Hepatocyte (in vitro differentiated cells): ENCODE measurements around the gene ZBTB5. TPM values are rescaled to one million over a fixed set of nuclear protein-coding genes. Genes with fewer than 3 reads are reported as not detected.

Source experiments
- DNase-seq: peaks from one replicate; pipeline ENCODE4 v3.0.0-alpha.2; 2016; ENCODE audit warnings: low spot score
- H2AFZ ChIP-seq: fragments of 200-600 bp; sonication (generic); 2 replicates; pipeline ENCODE4 v1.6.0; 2016; ENCODE audit warnings: antibody characterized with exemption, mild to moderate bottlenecking
- H3K27ac ChIP-seq: fragments of 200-600 bp; sonication (generic); 2 replicates; pipeline ENCODE4 v1.5.1; 2016; ENCODE audit warnings: mild to moderate bottlenecking
- H3K27me3 ChIP-seq: fragments of 200-600 bp; sonication (generic); 2 replicates; pipeline ENCODE4 v1.6.1; 2016
- H3K36me3 ChIP-seq: fragments of 200-600 bp; sonication (generic); replicated peaks from 2 replicates; pipeline ENCODE4 v1.5.1; 2016; ENCODE audit warnings: low read depth; ENCODE audit not compliant: insufficient read depth
- H3K4me1 ChIP-seq: fragments of 200-600 bp; sonication (generic); 2 replicates; pipeline ENCODE4 v1.5.1; 2016; ENCODE audit warnings: mild to moderate bottlenecking, moderate library complexity; ENCODE audit not compliant: insufficient read depth
- H3K4me2 ChIP-seq: fragments of 200-600 bp; sonication (generic); 2 replicates; pipeline ENCODE4 v1.6.0; 2016
- H3K4me3 ChIP-seq: fragments of 200-600 bp; sonication (generic); 2 replicates; pipeline ENCODE4 v1.5.1; 2016; ENCODE audit warnings: mild to moderate bottlenecking
- H3K79me2 ChIP-seq: fragments of 200-600 bp; sonication (generic); 2 replicates; pipeline ENCODE4 v1.6.0; 2017; ENCODE audit warnings: mild to moderate bottlenecking
- H3K9me2 ChIP-seq: fragments of 200-600 bp; sonication (generic); replicated peaks from 2 replicates; pipeline ENCODE4 v1.6.0; 2017; ENCODE audit warnings: mild to moderate bottlenecking; ENCODE audit not compliant: insufficient read depth
- H3K9me3 ChIP-seq: fragments of 200-600 bp; sonication (generic); 2 replicates; pipeline ENCODE4 v1.5.1; 2016; ENCODE audit warnings: low read depth, mild to moderate bottlenecking
- H4K20me1 ChIP-seq: fragments of 200-600 bp; sonication (generic); 2 replicates; pipeline ENCODE4 v1.6.0; 2016; ENCODE audit warnings: mild to moderate bottlenecking; ENCODE audit not compliant: insufficient read depth, poor library complexity, severe bottlenecking
- EZH2 ChIP-seq: fragments of 200-600 bp; sonication (generic); IDR thresholded peaks from 2 replicates; pipeline ENCODE4 v1.6.1; 2016; ENCODE audit warnings: antibody characterized with exemption, mild to moderate bottlenecking, borderline replicate concordance
- EZH2phosphoT487 ChIP-seq: fragments of 200-600 bp; sonication (generic); IDR thresholded peaks from one replicate; pipeline ENCODE4 v1.6.1; 2018; ENCODE audit warnings: antibody characterized with exemption, mild to moderate bottlenecking, low read depth, moderate library complexity; ENCODE audit not compliant: unreplicated experiment, severe bottlenecking
- WGBS: methylation state at CpG from one replicate; pipeline ENCODE4 v1.1.6; 2016; ENCODE audit warnings: low lambda C conversion rate; ENCODE audit errors: missing lambda C conversion rate; 5-methylcytosine and 5-hydroxymethylcytosine counted together
- polyA plus RNA-seq: library from polyadenylated mRNA; unstranded; fragments of >200 nt; fragmentation: Nextera tagmentation; extraction: Ambion mirVana; gene quantifications from 2 replicates; pipeline ENCODE4 v1.2.1, GENCODE V29; 2016
- total RNA-seq: library from RNA; depleted of rRNA; stranded (reverse); fragments of >200 nt; gene quantifications from 2 replicates; pipeline ENCODE4 v1.2.3, GENCODE V29; 2014
- TF ChIP-seq, protein P1 (sequence below): fragments of 200-600 bp; sonication (generic); IDR thresholded peaks from 2 replicates; pipeline ENCODE4 v1.5.1; 2016; ENCODE audit warnings: antibody characterized with exemption, mild to moderate bottlenecking; ENCODE audit not compliant: poor library complexity

The ZBTB5 gene
- total and polyA plus RNA-seq, 2 experiments from 2014 or later: 3.8 to 21.8 TPM

- H3K9me2 ChIP-seq: no peaks in the 10 kb centered on the region
- peaks cover 3% of the 10 kb centered on the region for H3K4me1 ChIP-seq
- H3K36me3 ChIP-seq: no peaks in the 10 kb centered on the region
- no peak overlapping the region for H3K4me2 ChIP-seq
- H3K27me3 ChIP-seq: no peaks in the 10 kb centered on the region
- TF ChIP-seq EZH2: no peak
- TF ChIP-seq, protein P1, sequence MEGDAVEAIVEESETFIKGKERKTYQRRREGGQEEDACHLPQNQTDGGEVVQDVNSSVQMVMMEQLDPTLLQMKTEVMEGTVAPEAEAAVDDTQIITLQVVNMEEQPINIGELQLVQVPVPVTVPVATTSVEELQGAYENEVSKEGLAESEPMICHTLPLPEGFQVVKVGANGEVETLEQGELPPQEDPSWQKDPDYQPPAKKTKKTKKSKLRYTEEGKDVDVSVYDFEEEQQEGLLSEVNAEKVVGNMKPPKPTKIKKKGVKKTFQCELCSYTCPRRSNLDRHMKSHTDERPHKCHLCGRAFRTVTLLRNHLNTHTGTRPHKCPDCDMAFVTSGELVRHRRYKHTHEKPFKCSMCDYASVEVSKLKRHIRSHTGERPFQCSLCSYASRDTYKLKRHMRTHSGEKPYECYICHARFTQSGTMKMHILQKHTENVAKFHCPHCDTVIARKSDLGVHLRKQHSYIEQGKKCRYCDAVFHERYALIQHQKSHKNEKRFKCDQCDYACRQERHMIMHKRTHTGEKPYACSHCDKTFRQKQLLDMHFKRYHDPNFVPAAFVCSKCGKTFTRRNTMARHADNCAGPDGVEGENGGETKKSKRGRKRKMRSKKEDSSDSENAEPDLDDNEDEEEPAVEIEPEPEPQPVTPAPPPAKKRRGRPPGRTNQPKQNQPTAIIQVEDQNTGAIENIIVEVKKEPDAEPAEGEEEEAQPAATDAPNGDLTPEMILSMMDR: no peak
- TF ChIP-seq EZH2phosphoT487: no peak
- peaks cover 10% of the 10 kb centered on the region for H4K20me1 ChIP-seq
- H3K79me2 ChIP-seq: peaks cover 9% of the 10 kb centered on the region
- H3K27ac ChIP-seq: no peak overlapping the region
- no peak overlapping the region for H3K4me3 ChIP-seq
- 94% methylated on average over 6 of the region's 6 CpGs for WGBS
- no peaks in the 10 kb centered on the region for H3K9me3 ChIP-seq
- no peak overlapping the region for H2AFZ ChIP-seq
- DNase-seq: no peak
Measured at GRCh38 chr9:37432020-37432419, 33.2 kb downstream of the ZBTB5 start.

- 72% methylated on average over 14 of the region's 14 CpGs for WGBS
- Histone ChIP-seq H3K36me3 (no peaks in the 10 kb centered on the region), H3K9me2 (no peaks in the 10 kb centered on the region), H3K9me3 (no peaks in the 10 kb centered on the region), H4K20me1 (peaks cover 12% of the 10 kb centered on the region), H3K4me2 (no peak overlapping the region), H3K27me3 (no peaks in the 10 kb centered on the region), H2AFZ (no peak overlapping the region), H3K27ac (no peak overlapping the region), H3K4me1 (peaks cover 3% of the 10 kb centered on the region), H3K79me2 (peaks cover 9% of the 10 kb centered on the region), H3K4me3 (no peak overlapping the region)
- TF ChIP-seq EZH2phosphoT487: no peak
- TF ChIP-seq, protein P1: peak; percentile 6
- TF ChIP-seq EZH2: no peak
- peak; percentile 62 for DNase-seq
Measured at GRCh38 chr9:37430841-37431597, 34.2 kb downstream of the ZBTB5 start.

DNA sequence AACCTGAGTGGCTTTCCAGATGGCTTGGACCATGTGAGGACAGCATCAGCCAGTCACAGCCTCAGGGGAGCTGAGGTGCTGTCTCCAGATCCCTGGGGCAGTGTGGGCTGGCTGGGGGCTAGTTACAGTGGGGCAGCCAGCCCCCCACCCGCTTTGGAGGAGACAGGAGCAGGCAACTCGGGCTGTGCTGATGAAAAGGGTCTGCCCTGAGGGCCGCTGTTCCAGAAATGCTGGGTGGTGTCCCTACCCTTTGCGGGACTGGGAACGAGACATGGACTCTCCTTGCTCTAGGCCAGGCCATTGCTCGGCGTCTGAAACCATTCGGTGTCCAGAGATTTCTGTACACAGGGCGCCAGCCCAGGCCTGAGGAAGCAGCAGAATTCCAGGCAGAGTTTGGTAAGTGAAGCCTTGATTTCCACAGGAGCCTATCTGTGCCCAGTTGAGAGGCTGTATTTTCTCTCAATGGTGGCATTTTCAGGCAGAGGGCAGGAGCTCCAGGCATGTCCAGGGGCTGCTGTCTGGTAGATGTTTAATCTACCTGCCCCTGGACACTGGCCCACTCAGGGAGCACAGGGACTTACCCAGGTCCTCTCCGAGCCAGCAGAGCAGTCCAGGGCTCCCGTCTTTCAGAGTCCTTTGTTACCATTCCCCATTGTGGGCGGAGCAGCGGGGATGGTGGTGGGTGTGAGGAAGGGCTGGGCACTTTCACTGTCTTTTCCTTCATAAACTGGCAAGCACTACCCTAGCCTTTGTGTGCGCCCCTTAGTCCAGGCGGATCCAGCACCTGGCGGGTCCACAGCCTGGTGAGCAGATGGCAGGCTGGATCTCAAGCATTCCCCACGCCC is 35.6 kb downstream of the ZBTB5 start:
- H3K36me3 ChIP-seq: no peaks in the 10 kb centered on the region
- no peak for TF ChIP-seq EZH2phosphoT487
- no peak for TF ChIP-seq EZH2
- TF ChIP-seq, protein P1: no peak

More for the DNA sequence above, 35.6 kb downstream of the ZBTB5 start:
- peaks cover 5% of the 10 kb centered on the region for H4K20me1 ChIP-seq
- DNase-seq: no peak
- peaks cover 13% of the 10 kb centered on the region for H3K79me2 ChIP-seq
- no peaks in the 10 kb centered on the region for H3K9me3 ChIP-seq
- no peak overlapping the region for H2AFZ ChIP-seq
- WGBS: 92% methylated on average over 17 of the region's 17 CpGs
- no peak overlapping the region for H3K27ac ChIP-seq
- H3K4me2 ChIP-seq: no peak overlapping the region
- H3K27me3 ChIP-seq: no peaks in the 10 kb centered on the region
- H3K9me2 ChIP-seq: no peaks in the 10 kb centered on the region
- peaks cover 4% of the 10 kb centered on the region for H3K4me1 ChIP-seq
- H3K4me3 ChIP-seq: no peak overlapping the region
